ENCODE measurements around the gene IL36B. TPM values are rescaled to one million over a fixed set of nuclear protein-coding genes. Genes with fewer than 3 reads are reported as not detected.

IL36B gene
- total and polyA plus RNA-seq, 2 donors (not counting 1 experiment from before 2014, with no cell fraction given): not detected

- peaks cover 8% of the 10 kb centered on the region for H3K4me1 Mint-ChIP-seq
- no peaks in the 10 kb centered on the region for H4K20me1 ChIP-seq (ENCODE audit: control insufficient read depth, insufficient read depth, low read length, poor library complexity, severe bottlenecking)
- H3K27me3 ChIP-seq (replicated peaks in 1 of 4; ENCODE audit: control extremely low read depth in 1 of 4, control insufficient read depth in 3 of 4, insufficient read depth in 4 of 4, low read length in 3 of 4): no peaks in the 10 kb centered on the region
- intact Hi-C loops (cut with micrococcal nuclease): no loop called here
- H3K27ac ChIP-seq (ENCODE audit: low read length in 2 of 2): no peak overlapping the region
- no peak overlapping the region for H2AFZ ChIP-seq (ENCODE audit: insufficient read depth, low read depth, low read length, poor library complexity, severe bottlenecking)
- no peak for TF ChIP-seq EZH2 (IDR thresholded peaks at IDR 0.05; ENCODE audit: borderline replicate concordance, insufficient read depth, low read depth, low read length, poor library complexity, severe bottlenecking)
- no peak for TF ChIP-seq CTCF (IDR thresholded peaks at IDR 0.05)
- H3K4me3 ChIP-seq (ENCODE audit: control extremely low read depth in 1 of 5, extremely low read depth in 1 of 5, insufficient read depth in 1 of 5, low read depth in 2 of 5, low read length in 4 of 5): no peak overlapping the region
- no peak overlapping the region for H3K4me2 ChIP-seq (replicated peaks; ENCODE audit: low read depth, low read length, poor library complexity, severe bottlenecking)
- peaks cover 10% of the 10 kb centered on the region for H3K27me3 Mint-ChIP-seq
- 90% methylated on average over 2 of the region's 5 CpGs for WGBS (ENCODE audit: insufficient coverage)
- no peak overlapping the region for H3K27ac Mint-ChIP-seq
- H3K4me3 Mint-ChIP-seq: no peak overlapping the region
- no peaks in the 10 kb centered on the region for H3K79me2 ChIP-seq (ENCODE audit: control insufficient read depth, insufficient read depth, low read length)
- CTCF ChIA-PET: interaction anchor here (1.2 kb wide), 1 partner anchor 13 kb away, joined by 3 read pairs; no protein-coding TSS in a partner anchor
- peaks cover 12 to 23% of the 10 kb centered on the region in 2 donors for H3K4me1 ChIP-seq (ENCODE audit: control insufficient read depth in 2 of 2, insufficient read depth in 2 of 2, low read length in 2 of 2)
- POLR2A ChIA-PET: no interaction called here
- H3K36me3 ChIP-seq (replicated peaks in 1 of 2; ENCODE audit: control extremely low read depth in 1 of 2, control insufficient read depth in 1 of 2, extremely low read depth in 1 of 2, insufficient read depth in 2 of 2, low read length in 1 of 2): no peaks in the 10 kb centered on the region
- no peaks in the 10 kb centered on the region for H3K9me3 ChIP-seq (ENCODE audit: control extremely low read depth in 1 of 3, control insufficient read depth in 2 of 3, insufficient read depth in 1 of 3, low read length in 2 of 3)
- ATAC-seq (ENCODE audit: low read depth) (no peak), DNase-seq (no peak)
- H3K9ac ChIP-seq (ENCODE audit: low read length): no peak overlapping the region
- H3K9me3 Mint-ChIP-seq (ENCODE audit: insufficient read depth): peaks cover 5% of the 10 kb centered on the region
These were observed 40.4 kb upstream of the IL36B start for GRCh38 chr2:113092864-113093612.

GRCh38 chr2:113091231-113091896 is 38.7 kb upstream of the IL36B start:
- peaks cover 0 to 3% (median 0%) of the 10 kb centered on the region in 3 donors for H3K9me3 ChIP-seq (ENCODE audit: control extremely low read depth in 1 of 3, control insufficient read depth in 2 of 3, insufficient read depth in 1 of 3, low read length in 2 of 3)
- H3K4me3 ChIP-seq (ENCODE audit: control extremely low read depth in 1 of 5, extremely low read depth in 1 of 5, insufficient read depth in 1 of 5, low read depth in 2 of 5, low read length in 4 of 5): no peak overlapping the region
- intact Hi-C loops (cut with micrococcal nuclease): no loop called here
- no peaks in the 10 kb centered on the region for H3K79me2 ChIP-seq (ENCODE audit: control insufficient read depth, insufficient read depth, low read length)
- POLR2A ChIA-PET: no interaction called here
- H3K4me1 Mint-ChIP-seq: no peaks in the 10 kb centered on the region
- no peak overlapping the region for H3K27ac Mint-ChIP-seq
- no peaks in the 10 kb centered on the region for H4K20me1 ChIP-seq (ENCODE audit: control insufficient read depth, insufficient read depth, low read length, poor library complexity, severe bottlenecking)
- no peak overlapping the region for H3K27ac ChIP-seq (ENCODE audit: low read length in 2 of 2)
- peaks cover 10% of the 10 kb centered on the region for H3K27me3 Mint-ChIP-seq
- no peak overlapping the region for H3K4me2 ChIP-seq (replicated peaks; ENCODE audit: low read depth, low read length, poor library complexity, severe bottlenecking)
- no peak overlapping the region for H2AFZ ChIP-seq (ENCODE audit: insufficient read depth, low read depth, low read length, poor library complexity, severe bottlenecking)
- H3K4me3 Mint-ChIP-seq: no peak overlapping the region
- peaks cover 11 to 18% of the 10 kb centered on the region in 2 donors for H3K4me1 ChIP-seq (ENCODE audit: control insufficient read depth in 2 of 2, insufficient read depth in 2 of 2, low read length in 2 of 2)
- no peaks in the 10 kb centered on the region for H3K27me3 ChIP-seq (replicated peaks in 1 of 4; ENCODE audit: control extremely low read depth in 1 of 4, control insufficient read depth in 3 of 4, insufficient read depth in 4 of 4, low read length in 3 of 4)
- H3K9ac ChIP-seq (ENCODE audit: low read length): no peak overlapping the region
- no peaks in the 10 kb centered on the region for H3K36me3 ChIP-seq (replicated peaks in 1 of 2; ENCODE audit: control extremely low read depth in 1 of 2, control insufficient read depth in 1 of 2, extremely low read depth in 1 of 2, insufficient read depth in 2 of 2, low read length in 1 of 2)
- DNase-seq (no peak), ATAC-seq (ENCODE audit: low read depth) (no peak)
- 76% methylated on average over 3 of the region's 4 CpGs for whole genome bisulfite sequencing (ENCODE audit: insufficient coverage)
- H3K9me3 Mint-ChIP-seq (ENCODE audit: insufficient read depth): peaks cover 5% of the 10 kb centered on the region
- CTCF ChIA-PET: no interaction called here
- TF ChIP-seq CTCF (IDR thresholded peaks at IDR 0.05): no peak
- TF ChIP-seq EZH2 (IDR thresholded peaks at IDR 0.05; ENCODE audit: borderline replicate concordance, insufficient read depth, low read depth, low read length, poor library complexity, severe bottlenecking): no peak
